HepG2 (cell line): ENCODE data around the gene SLC22A31. TPM values are rescaled to one million over a fixed set of nuclear protein-coding genes. Genes with fewer than 3 reads are reported as not detected.

Experiments
- CENPT ChIP-seq: sonication (generic); formaldehyde crosslinking; IDR thresholded peaks from 2 replicates; pipeline ENCODE4 v1.8.0; 2022; ENCODE audit warnings: low read depth, mild to moderate bottlenecking, moderate library complexity, missing genetic modification reagents
- ETS1 ChIP-seq: sonication (generic); formaldehyde crosslinking; IDR thresholded peaks from 2 replicates; pipeline ENCODE4 v1.4.0; 2020; ENCODE audit warnings: missing genetic modification reagents
- GRHL1 ChIP-seq: sonication (generic); formaldehyde crosslinking; conservative IDR thresholded peaks from 2 replicates; pipeline ENCODE4 v1.8.0; 2022; ENCODE audit warnings: missing genetic modification reagents
- HNF1B ChIP-seq: sonication (generic); formaldehyde crosslinking; IDR thresholded peaks from 2 replicates; pipeline ENCODE4 v1.5.1; 2020; ENCODE audit warnings: mild to moderate bottlenecking, moderate library complexity, missing genetic modification reagents
- MBNL3 ChIP-seq: fragments of 250-450 bp; sonication (Bioruptor Pico); conservative IDR thresholded peaks from 2 replicates; pipeline ENCODE4 v1.8.0; 2022; ENCODE audit warnings: mild to moderate bottlenecking, inconsistent platforms
- NFRKB ChIP-seq: fragments of 450-650 bp; IDR thresholded peaks from 2 replicates; pipeline ENCODE4 v1.6.1; 2017
- NR2F6 ChIP-seq, 2 experiments: IDR thresholded peaks; 2 replicates each; pipeline ENCODE4 v1.6.1; 2016; ENCODE audit warnings: antibody characterized with exemption in 1 of 2, mild to moderate bottlenecking in 1 of 2
- PCBP2 ChIP-seq: fragments of 200-400 bp; formaldehyde crosslinking; optimal IDR thresholded peaks from 2 replicates; pipeline ENCODE3; 2018; ENCODE audit warnings: low read length, low read depth; ENCODE audit not compliant: poor library complexity, severe bottlenecking
- RAD21 ChIP-seq: fragments of 450-650 bp; formaldehyde crosslinking; IDR thresholded peaks from 2 replicates; pipeline ENCODE4 v1.5.0; 2020; ENCODE audit warnings: mild to moderate bottlenecking
- SOX13 ChIP-seq, 3 experiments: fragments of 450-650 bp in 1 of 3; sonication (generic) in 1 of 3; formaldehyde crosslinking in 1 of 3; IDR thresholded peaks in 2 of 3; conservative IDR thresholded peaks in 1 of 3; 2 replicates each; pipeline versions ENCODE4 v1.5.0 to v1.6.1; 2016 to 2020; ENCODE audit warnings: antibody characterized with exemption in 1 of 3, mild to moderate bottlenecking in 1 of 3, missing compliant biosample characterization in 1 of 3, missing genetic modification reagents in 1 of 3, moderate library complexity in 1 of 3
- ZEB1 ChIP-seq: IDR thresholded peaks from 2 replicates; pipeline ENCODE4 v1.6.1; 2012; ENCODE audit warnings: mild to moderate bottlenecking, low read depth, inconsistent platforms; ENCODE audit not compliant: insufficient replicate concordance
- ZNF576 ChIP-seq: sonication (generic); formaldehyde crosslinking; IDR thresholded peaks from 2 replicates; pipeline ENCODE4 v1.4.0; 2020; ENCODE audit warnings: mild to moderate bottlenecking, missing genetic modification reagents
- ZNF615 ChIP-seq: sonication (generic); formaldehyde crosslinking; IDR thresholded peaks from 2 replicates; pipeline ENCODE4 v1.5.0; 2020; ENCODE audit warnings: mild to moderate bottlenecking, missing genetic modification reagents, borderline replicate concordance
- ZNF687 ChIP-seq: sonication (generic); formaldehyde crosslinking; IDR thresholded peaks from 2 replicates; pipeline ENCODE4 v1.5.1; 2020; ENCODE audit warnings: mild to moderate bottlenecking, missing genetic modification reagents, moderate library complexity
- ZNF704 ChIP-seq: sonication (generic); formaldehyde crosslinking; IDR thresholded peaks from 2 replicates; pipeline ENCODE4 v1.8.1; 2023; ENCODE audit warnings: mild to moderate bottlenecking, inconsistent platforms, moderate library complexity, missing genetic modification reagents, borderline replicate concordance
- ZNF850 ChIP-seq: sonication (generic); formaldehyde crosslinking; conservative IDR thresholded peaks from 2 replicates; pipeline ENCODE4 v1.9.0; 2021; ENCODE audit warnings: mild to moderate bottlenecking, missing genetic modification reagents
- polyA plus RNA-seq, 8 experiments: library from polyadenylated mRNA; depleted of rRNA in 3 of 8; stranded (reverse) in 7 of 8; unstranded in 1 of 8; fragments of >200 nt; fragmentation: Illumina TruSeq in 4 of 8; extraction: Trizol in 4 of 8; gene quantifications; 2 replicates each; pipeline versions ENCODE4 v1.2.1 to v1.2.3, GENCODE V29; 2011 to 2016; ENCODE audit warnings: low read depth in 4 of 8, missing spikeins in 1 of 8, mixed read lengths in 1 of 8; ENCODE audit not compliant: insufficient read depth in 1 of 8
- total RNA-seq, 5 experiments: library from RNA; depleted of rRNA; stranded (reverse); fragments of >200 nt; fragmentation: Illumina TruSeq; extraction: Trizol; gene quantifications; 2 replicates each; pipeline ENCODE4 v1.2.3, GENCODE V29; 2016; ENCODE audit warnings: low read depth in 1 of 5

SLC22A31 gene
- total and polyA plus RNA-seq, 2 of the 13 experiments (the other 11 are each of a cell fraction or from before 2014, with no cell fraction given): 67.3 to 83.3 TPM

GRCh38 chr16:89246903-89247733 lies 46.8 kb upstream of the SLC22A31 start (continued):
- TF ChIP-seq ETS1 (CRISPR knock-in tag): no peak
- peak; percentile 93 for TF ChIP-seq ZNF687 (CRISPR knock-in tag)
- TF ChIP-seq SOX13 (IDR thresholded peaks at IDR 0.05): no peak
- peak in 1 of 2 experiments; percentile 19; a peak in 1 of 4 replicates for TF ChIP-seq SOX13 (CRISPR knock-in tag; conservative IDR thresholded peaks at IDR 0.05 in 1 of 2, IDR thresholded peaks at IDR 0.05 in 1 of 2)
- no peak for TF ChIP-seq ZEB1
- TF ChIP-seq PCBP2: no peak
- no peak for TF ChIP-seq GRHL1 (CRISPR knock-in tag)
- TF ChIP-seq ZNF615 (CRISPR knock-in tag): no peak
- peak; percentile 82 for TF ChIP-seq HNF1B (CRISPR knock-in tag)
- TF ChIP-seq CENPT: peak; percentile 91; the same call in 1 of the 2 replicates
- TF ChIP-seq ZNF704 (CRISPR knock-in tag): peak; percentile 91; the same call in 1 of the 2 replicates
- no peak for TF ChIP-seq NR2F6 (IDR thresholded peaks at IDR 0.05)
- peak; percentile 6; the same call in 1 of the 2 replicates for TF ChIP-seq NR2F6 (CRISPR knock-in tag; IDR thresholded peaks at IDR 0.05)
- peak; percentile 33; the same call in 1 of the 2 replicates for TF ChIP-seq RAD21
- TF ChIP-seq ZNF850 (CRISPR knock-in tag): no peak
- no peak for TF ChIP-seq MBNL3 (CRISPR knock-in tag)
- no peak for TF ChIP-seq NFRKB
- peak; percentile 50; the same call in 1 of the 2 replicates for TF ChIP-seq ZNF576 (CRISPR knock-in tag)
